GM20000 (cell line): ENCODE data around the gene DCDC2B.
"Not testable (repeated sequence)": the region's sequence is repeated elsewhere in the genome, so short reads cannot be mapped to it uniquely, and the experiment has no call there.

Source experiments
- DNase-seq: peaks from one replicate; pipeline ENCODE4 v3.0.0; 2012; ENCODE audit warnings: low spot score
- CTCF ChIP-seq: IDR thresholded peaks from 2 replicates; pipeline ENCODE4 v1.5.1; 2012; ENCODE audit warnings: mild to moderate bottlenecking, control low read depth; ENCODE audit errors: extremely low read depth, missing control alignments

Gene DCDC2B

DNA sequence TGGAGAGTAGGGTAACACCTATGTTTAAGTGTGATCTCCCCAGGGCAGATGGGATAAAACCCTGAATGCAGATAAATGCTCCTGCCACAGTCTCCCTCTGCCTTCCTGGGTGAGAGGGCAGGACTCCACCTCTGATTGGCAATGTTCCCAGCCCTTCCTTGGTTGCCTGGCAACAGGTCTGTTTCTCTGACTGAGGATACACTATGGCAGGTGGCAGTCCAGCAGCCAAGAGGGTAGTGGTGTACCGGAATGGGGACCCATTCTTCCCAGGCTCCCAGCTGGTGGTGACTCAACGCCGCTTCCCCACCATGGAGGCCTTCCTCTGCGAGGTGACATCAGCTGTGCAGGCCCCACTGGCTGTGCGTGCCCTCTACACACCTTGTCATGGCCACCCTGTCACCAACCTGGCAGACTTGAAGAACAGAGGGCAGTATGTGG, at the start of gene DCDC2B:
DCDC2B (plus strand) TSS at position 199 of the 438 bp plus-strand sequence; CDS start at position 204, 5 bp downstream.
- no peak for TF ChIP-seq CTCF
- DNase-seq: no peak

- peak; percentile 49 for DNase-seq
These were observed 49.7 kb upstream of the DCDC2B start for GRCh38 chr1:32159189-32159588.

DNA sequence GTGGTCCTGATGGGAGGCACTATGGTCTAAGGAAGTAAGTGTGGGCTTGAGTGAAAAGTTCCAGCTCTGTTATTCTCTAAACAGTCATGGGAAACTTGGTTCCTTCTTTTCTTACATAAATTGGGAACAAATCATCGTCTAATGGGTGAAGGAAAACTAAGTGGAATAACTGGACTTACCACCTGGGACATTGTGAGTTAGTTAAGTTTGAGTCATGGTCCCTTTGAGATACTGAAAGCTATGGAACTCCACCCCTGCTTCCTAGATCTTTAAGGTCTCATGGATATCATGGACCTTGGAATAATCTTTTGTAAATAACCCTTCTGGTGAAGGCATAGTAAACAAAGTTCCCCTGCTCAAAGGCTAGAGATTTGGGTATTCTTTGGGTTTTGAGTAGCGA, 45.5 kb upstream of the DCDC2B start:
- no peak for DNase-seq
- no peak for TF ChIP-seq CTCF

More at GRCh38 chr1:32159189-32159588, 49.7 kb upstream of the DCDC2B start:
- no peak for TF ChIP-seq CTCF

- DNase-seq: not testable (repeated sequence)
These were observed 43.3 kb upstream of the DCDC2B start for GRCh38 chr1:32165633-32166032.

- DNase-seq: no peak
- TF ChIP-seq CTCF: no peak
These were observed 37.9 kb upstream of the DCDC2B start for GRCh38 chr1:32170991-32171390.

DNA sequence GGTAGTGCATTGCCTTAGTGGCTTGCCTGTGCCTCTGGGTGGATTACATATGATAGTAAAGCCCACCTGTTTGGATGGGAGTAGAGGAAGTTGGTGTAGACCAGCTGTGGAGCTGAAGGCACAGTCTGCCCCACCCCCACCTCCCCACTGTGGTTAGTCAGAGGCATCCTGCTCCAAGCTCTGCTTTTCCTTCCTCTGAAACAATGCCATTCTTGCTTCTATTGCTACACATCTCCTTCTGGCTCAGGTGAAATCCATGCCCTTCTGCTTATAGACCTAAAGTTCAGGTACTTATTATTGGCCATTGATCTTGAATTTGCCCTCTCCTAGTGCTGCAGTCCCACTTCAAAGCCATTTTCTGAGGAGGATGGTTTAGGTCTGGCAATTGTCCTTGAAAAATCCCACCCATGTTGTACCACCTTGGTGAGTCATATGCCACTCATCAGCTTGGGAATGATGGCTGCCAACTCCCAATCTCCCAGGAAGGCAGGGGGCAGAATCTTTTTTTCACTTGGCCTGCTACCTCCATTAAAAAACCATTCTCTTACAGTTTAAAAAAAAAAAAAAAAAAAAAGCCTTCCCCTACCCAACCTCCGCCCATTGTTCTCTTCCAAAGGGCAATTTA, 36.2 kb upstream of the DCDC2B start:
- DNase-seq: no peak
- TF ChIP-seq CTCF: no peak

- no peak for DNase-seq
- TF ChIP-seq CTCF: no peak
These were observed 30.3 kb upstream of the DCDC2B start for GRCh38 chr1:32178380-32179192.

- no peak for TF ChIP-seq CTCF
- DNase-seq: no peak
These were observed 29.8 kb upstream of the DCDC2B start for GRCh38 chr1:32179193-32179442.
